ENCODE measurements around the gene SMIM11.
"Not testable (repeated sequence)": the region's sequence is repeated elsewhere in the genome, so short reads cannot be mapped to it uniquely, and the experiment has no call there.

DNA sequence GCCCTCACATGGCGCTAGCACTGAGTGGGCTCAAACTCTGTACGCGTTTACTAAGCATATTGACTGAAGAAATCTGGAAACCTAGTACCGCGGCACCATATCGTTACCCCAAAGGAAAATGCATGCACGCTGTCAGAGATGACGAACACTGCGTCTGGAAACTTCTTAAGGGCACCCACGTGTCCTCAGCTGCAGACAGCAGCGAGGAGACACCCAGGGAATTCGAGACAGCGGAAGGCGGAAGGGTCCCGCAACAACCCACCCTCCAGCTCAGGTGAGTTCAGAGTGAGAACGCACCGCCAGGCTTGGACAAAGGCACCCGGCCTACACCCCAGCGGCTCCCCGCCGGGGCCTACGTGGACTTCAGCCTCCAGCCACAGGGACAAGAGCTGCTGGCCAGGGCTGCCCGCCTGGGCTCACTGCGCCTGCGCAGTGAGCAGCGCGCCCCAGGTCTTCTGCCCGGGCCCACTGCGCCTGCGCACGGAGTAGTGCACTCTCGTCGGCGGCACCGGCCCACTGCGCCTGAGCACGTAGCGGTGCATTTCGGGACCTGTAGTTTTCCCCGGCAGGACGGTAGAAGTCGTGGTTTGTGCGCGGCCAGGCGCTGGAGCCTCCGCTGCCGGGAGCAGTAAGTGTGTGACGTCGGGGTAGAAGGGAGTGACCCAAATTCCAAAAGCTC lies at the start of gene SMIM11:
- TF ChIP-seq, protein P1, sequence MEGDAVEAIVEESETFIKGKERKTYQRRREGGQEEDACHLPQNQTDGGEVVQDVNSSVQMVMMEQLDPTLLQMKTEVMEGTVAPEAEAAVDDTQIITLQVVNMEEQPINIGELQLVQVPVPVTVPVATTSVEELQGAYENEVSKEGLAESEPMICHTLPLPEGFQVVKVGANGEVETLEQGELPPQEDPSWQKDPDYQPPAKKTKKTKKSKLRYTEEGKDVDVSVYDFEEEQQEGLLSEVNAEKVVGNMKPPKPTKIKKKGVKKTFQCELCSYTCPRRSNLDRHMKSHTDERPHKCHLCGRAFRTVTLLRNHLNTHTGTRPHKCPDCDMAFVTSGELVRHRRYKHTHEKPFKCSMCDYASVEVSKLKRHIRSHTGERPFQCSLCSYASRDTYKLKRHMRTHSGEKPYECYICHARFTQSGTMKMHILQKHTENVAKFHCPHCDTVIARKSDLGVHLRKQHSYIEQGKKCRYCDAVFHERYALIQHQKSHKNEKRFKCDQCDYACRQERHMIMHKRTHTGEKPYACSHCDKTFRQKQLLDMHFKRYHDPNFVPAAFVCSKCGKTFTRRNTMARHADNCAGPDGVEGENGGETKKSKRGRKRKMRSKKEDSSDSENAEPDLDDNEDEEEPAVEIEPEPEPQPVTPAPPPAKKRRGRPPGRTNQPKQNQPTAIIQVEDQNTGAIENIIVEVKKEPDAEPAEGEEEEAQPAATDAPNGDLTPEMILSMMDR (IDR thresholded peaks at IDR 0.05): not testable (repeated sequence)
- not testable (repeated sequence) for TF ChIP-seq POLR2A (IDR thresholded peaks at IDR 0.05)
